Spleen (tissue), 7 donors: ENCODE results near the gene MANBA.

Experiments used
- POLR2A ChIP-seq, 3 donors: fragments of 450-650 bp; IDR thresholded peaks; one replicate each; pipeline ENCODE4 v1.5.1; 2017; ENCODE audit warnings: antibody characterized with exemption in 3 of 3, mild to moderate bottlenecking in 1 of 3
- POLR2AphosphoS5 ChIP-seq, 3 donors: sonication (generic); formaldehyde crosslinking; IDR thresholded peaks; one replicate each; pipeline ENCODE4 v1.5.1; 2017; ENCODE audit warnings: antibody characterized with exemption in 3 of 3
- TF ChIP-seq, protein P1 (sequence below), 11 experiments: fragments of 200-600 bp in 7 of 11; fragments of 450-650 bp in 4 of 11; sonication (generic) in 4 of 11; IDR thresholded peaks in 8 of 11; conservative IDR thresholded peaks in 3 of 11; 1 replicate in 7 of 11; 2 replicates in 4 of 11; pipeline versions ENCODE4 v1.4.0 to v1.8.0; 2016 to 2021; ENCODE audit warnings: antibody characterized with exemption in 11 of 11, inconsistent platforms in 4 of 11, mild to moderate bottlenecking in 1 of 11
- donor health status: DM: no; HTN: no; CAD: no; lungs with moderate emphysema.
- donor health status: DM: no; HTN: no; CAD: no.
- donor health status: DM: no; HTN: no; CAD: no.

DNA sequence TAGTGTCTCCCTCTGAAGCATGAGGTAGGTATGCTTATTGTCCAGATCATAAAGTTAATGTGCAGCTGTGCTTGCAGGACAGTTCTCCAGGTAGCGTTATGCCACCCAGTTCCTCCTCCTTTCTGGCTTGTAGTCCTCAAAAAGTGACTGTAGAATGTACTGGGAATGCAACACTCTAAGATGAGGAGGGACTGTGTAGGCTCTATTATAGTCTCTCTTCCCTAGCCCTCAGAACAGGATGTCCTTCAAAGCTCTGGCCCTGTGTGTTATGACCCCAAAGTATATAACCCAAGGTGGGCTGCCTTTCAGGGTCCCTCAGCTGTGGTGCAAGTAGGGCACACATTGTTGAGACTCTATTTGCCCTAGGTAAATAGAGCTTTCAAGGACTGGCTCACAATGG, 20.8 kb upstream of the MANBA start:
- TF ChIP-seq, protein P1, sequence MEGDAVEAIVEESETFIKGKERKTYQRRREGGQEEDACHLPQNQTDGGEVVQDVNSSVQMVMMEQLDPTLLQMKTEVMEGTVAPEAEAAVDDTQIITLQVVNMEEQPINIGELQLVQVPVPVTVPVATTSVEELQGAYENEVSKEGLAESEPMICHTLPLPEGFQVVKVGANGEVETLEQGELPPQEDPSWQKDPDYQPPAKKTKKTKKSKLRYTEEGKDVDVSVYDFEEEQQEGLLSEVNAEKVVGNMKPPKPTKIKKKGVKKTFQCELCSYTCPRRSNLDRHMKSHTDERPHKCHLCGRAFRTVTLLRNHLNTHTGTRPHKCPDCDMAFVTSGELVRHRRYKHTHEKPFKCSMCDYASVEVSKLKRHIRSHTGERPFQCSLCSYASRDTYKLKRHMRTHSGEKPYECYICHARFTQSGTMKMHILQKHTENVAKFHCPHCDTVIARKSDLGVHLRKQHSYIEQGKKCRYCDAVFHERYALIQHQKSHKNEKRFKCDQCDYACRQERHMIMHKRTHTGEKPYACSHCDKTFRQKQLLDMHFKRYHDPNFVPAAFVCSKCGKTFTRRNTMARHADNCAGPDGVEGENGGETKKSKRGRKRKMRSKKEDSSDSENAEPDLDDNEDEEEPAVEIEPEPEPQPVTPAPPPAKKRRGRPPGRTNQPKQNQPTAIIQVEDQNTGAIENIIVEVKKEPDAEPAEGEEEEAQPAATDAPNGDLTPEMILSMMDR (IDR thresholded peaks at IDR 0.05 in 8 of 11, conservative IDR thresholded peaks at IDR 0.05 in 3 of 11) = no peak
- no peak for TF ChIP-seq POLR2A (IDR thresholded peaks at IDR 0.05)
- no peak for TF ChIP-seq POLR2AphosphoS5 (IDR thresholded peaks at IDR 0.05)
